GM18519 (cell line): Measurements from ENCODE around the gene OSBPL8.
A peak's percentile ranks its signal among the peaks of the same experiment; 100 is the strongest.

Experiments
- ATAC-seq: cut with Tn5 transposase; IDR thresholded peaks from one replicate; pipeline ENCODE4 v1.9.1; 2021; ENCODE audit warnings: mild to moderate bottlenecking, moderate library complexity; ENCODE audit not compliant: unreplicated experiment, low FRiP score

OSBPL8 gene

GRCh38 chr12:76428117-76428516 is 131.5 kb downstream of the OSBPL8 start:
- no peak for ATAC-seq

GRCh38 chr12:76426160-76426559 is 133.4 kb downstream of the OSBPL8 start:
- no peak for ATAC-seq

- no peak for ATAC-seq
These were observed 134.6 kb downstream of the OSBPL8 start for GRCh38 chr12:76424941-76425340.

- ATAC-seq = no peak
These were observed 136.8 kb downstream of the OSBPL8 start for GRCh38 chr12:76422543-76423438.

- ATAC-seq = no peak
These were observed 137.4 kb downstream of the OSBPL8 start for GRCh38 chr12:76422154-76422542.

- no peak for ATAC-seq
These were observed 138.5 kb downstream of the OSBPL8 start for GRCh38 chr12:76421046-76421445.

GRCh38 chr12:76420222-76420621 is 139.3 kb downstream of the OSBPL8 start:
- ATAC-seq = no peak

- peak; percentile 61 for ATAC-seq
These were observed 142.5 kb downstream of the OSBPL8 start for GRCh38 chr12:76417116-76417515.

- no peak for ATAC-seq
These were observed 146.4 kb downstream of the OSBPL8 start for GRCh38 chr12:76413121-76413520.

- no peak for ATAC-seq
These were observed 148.8 kb downstream of the OSBPL8 start for GRCh38 chr12:76410781-76411180.

GRCh38 chr12:76410371-76410770 is 149.2 kb downstream of the OSBPL8 start:
- no peak for ATAC-seq

- no peak for ATAC-seq
These were observed 150.5 kb downstream of the OSBPL8 start for GRCh38 chr12:76409074-76409473.

- ATAC-seq = no peak
These were observed 151.9 kb downstream of the OSBPL8 start for GRCh38 chr12:76407710-76408109.

- no peak for ATAC-seq
These were observed 157.3 kb downstream of the OSBPL8 start for GRCh38 chr12:76402259-76402658.

- ATAC-seq = no peak
These were observed 159.4 kb downstream of the OSBPL8 start for GRCh38 chr12:76400136-76400535.

GRCh38 chr12:76399040-76399439 is 160.5 kb downstream of the OSBPL8 start:
- no peak for ATAC-seq

GRCh38 chr12:76398106-76398505 is 161.5 kb downstream of the OSBPL8 start:
- no peak for ATAC-seq

GRCh38 chr12:76391461-76391860 is 168.1 kb downstream of the OSBPL8 start:
- no peak for ATAC-seq

GRCh38 chr12:76387614-76388013 is 172.0 kb downstream of the OSBPL8 start:
- ATAC-seq = no peak

- no peak for ATAC-seq
These were observed 175.0 kb downstream of the OSBPL8 start for GRCh38 chr12:76384560-76384959.

GRCh38 chr12:76383988-76384387 is 175.6 kb downstream of the OSBPL8 start:
- ATAC-seq = no peak

- ATAC-seq = no peak
These were observed 180.3 kb downstream of the OSBPL8 start for GRCh38 chr12:76379261-76379660.
